ENCODE results near the gene ABTB2. TPM values are rescaled to one million over a fixed set of nuclear protein-coding genes. Genes with fewer than 3 reads are reported as not detected.

Gene ABTB2
- total and polyA plus RNA-seq, 10 of the 15 experiments (the other 5 are each of a cell fraction or from before 2014, with no cell fraction given), result 0.13 to 2.1 (median 0.72) TPM

GRCh38 chr11:34155057-34155756 lies 202.6 kb downstream of the ABTB2 start:
- H4K20me1 ChIP-seq (ENCODE audit: control insufficient read depth, insufficient read depth), result no peaks in the 10 kb centered on the region
- no peak overlapping the region for H3K9ac ChIP-seq (ENCODE audit: control insufficient read depth, insufficient read depth, low read length)
- SMC1A ChIA-PET (ENCODE audit: uncharacterized antibody, unreplicated experiment), result interaction anchor here (1.1 to 3.3 kb wide), 2 partner anchors 10 to 69 kb away, joined by 3 to 14 read pairs; no protein-coding TSS in a partner anchor
- RAD21 ChIA-PET (ENCODE audit: unreplicated experiment), result interaction anchor here (2.1 kb wide), 1 partner anchor 10 kb away, joined by 15 read pairs; no protein-coding TSS in a partner anchor
- BruUV-seq (replicated peaks), result no TSS peak
- ATAC-seq, result no peak
- no peak overlapping the region for H3K4me3 ChIP-seq
- TF ChIP-seq CHD4 (IDR thresholded peaks at IDR 0.05) (no peak), BCL3 (IDR thresholded peaks at IDR 0.05; ENCODE audit: borderline replicate concordance, insufficient read depth, low read depth, low read length, poor library complexity, severe bottlenecking) (no peak), MAX (IDR thresholded peaks at IDR 0.05; ENCODE audit: low read depth, low read length) (no peak), RAD51 (IDR thresholded peaks at IDR 0.05) (no peak), SP1 (IDR thresholded peaks at IDR 0.05; ENCODE audit: low read depth, low read length) (no peak), PAX8 (IDR thresholded peaks at IDR 0.05) (no peak), EED (IDR thresholded peaks at IDR 0.05; ENCODE audit: low read depth) (no peak), TARDBP (IDR thresholded peaks at IDR 0.05; ENCODE audit: borderline replicate concordance) (no peak), NFYB (IDR thresholded peaks at IDR 0.05; ENCODE audit: insufficient read depth, low read depth, low read length) (no peak), ZNF384 (IDR thresholded peaks at IDR 0.05; ENCODE audit: borderline replicate concordance, low read depth, low read length) (no peak)
- intact Hi-C loops (cut with micrococcal nuclease; ENCODE audit: unreplicated experiment), result no loop called here
- H3K4me1 ChIP-seq (ENCODE audit: control insufficient read depth, insufficient read depth, low read length), result peaks cover 21% of the 10 kb centered on the region
- no peak overlapping the region for H2AFZ ChIP-seq (ENCODE audit: control insufficient read depth, low read depth, low read length)
- WGBS (ENCODE audit: insufficient coverage, insufficient replicate concordance, low lambda C conversion rate, missing lambda C conversion rate), result 93% methylated on average over 15 of the region's 15 CpGs
- no peak for DNase-seq (ENCODE audit: low read depth, low spot score)
- H3K27me3 ChIP-seq (replicated peaks in 1 of 2; ENCODE audit: control insufficient read depth in 2 of 2, insufficient read depth in 2 of 2, low read length in 1 of 2), result no peaks in the 10 kb centered on the region
- H3K79me2 ChIP-seq (ENCODE audit: control insufficient read depth, insufficient read depth, low read length), result no peaks in the 10 kb centered on the region
- POLR2A ChIA-PET, result interaction anchor here (0.5 to 1.7 kb wide), 4 partner anchors 8 to 1760 kb away, joined by 3 to 8 read pairs (median 4); no protein-coding TSS in a partner anchor
- no peaks in the 10 kb centered on the region for H3K9me3 ChIP-seq (replicated peaks; ENCODE audit: control insufficient read depth, insufficient read depth, low read length)
- in situ Hi-C loops (cut with MboI), result loop anchor here (25.0 kb wide), 1 partner anchor 332 kb away; no protein-coding TSS in a partner anchor
- peaks cover 3 to 6% of the 10 kb centered on the region in 2 experiments; a peak in 2 of 4 replicates for H3K36me3 ChIP-seq (ENCODE audit: control insufficient read depth in 2 of 2, insufficient read depth in 2 of 2, low read length in 1 of 2)
- CTCF ChIA-PET, result interaction anchor here (1.3 to 3.6 kb wide), 4 partner anchors 16 to 347 kb away, joined by 3 to 14 read pairs (median 5); no protein-coding TSS in a partner anchor
- no peak for FAIRE-seq
- peak overlapping the region; percentile 67; the same call in 1 of the 2 replicates for H3K4me2 ChIP-seq (ENCODE audit: control insufficient read depth, insufficient read depth)
- peak overlapping the region; percentile 45 for H3K27ac ChIP-seq (ENCODE audit: control insufficient read depth, insufficient read depth)
